Measurements from ENCODE around the gene TXNL4A. TPM values are rescaled to one million over a fixed set of nuclear protein-coding genes. Genes with fewer than 3 reads are reported as not detected.

Gene TXNL4A
- total RNA-seq, 1 donor from 2014 or later: 104 TPM

DNA sequence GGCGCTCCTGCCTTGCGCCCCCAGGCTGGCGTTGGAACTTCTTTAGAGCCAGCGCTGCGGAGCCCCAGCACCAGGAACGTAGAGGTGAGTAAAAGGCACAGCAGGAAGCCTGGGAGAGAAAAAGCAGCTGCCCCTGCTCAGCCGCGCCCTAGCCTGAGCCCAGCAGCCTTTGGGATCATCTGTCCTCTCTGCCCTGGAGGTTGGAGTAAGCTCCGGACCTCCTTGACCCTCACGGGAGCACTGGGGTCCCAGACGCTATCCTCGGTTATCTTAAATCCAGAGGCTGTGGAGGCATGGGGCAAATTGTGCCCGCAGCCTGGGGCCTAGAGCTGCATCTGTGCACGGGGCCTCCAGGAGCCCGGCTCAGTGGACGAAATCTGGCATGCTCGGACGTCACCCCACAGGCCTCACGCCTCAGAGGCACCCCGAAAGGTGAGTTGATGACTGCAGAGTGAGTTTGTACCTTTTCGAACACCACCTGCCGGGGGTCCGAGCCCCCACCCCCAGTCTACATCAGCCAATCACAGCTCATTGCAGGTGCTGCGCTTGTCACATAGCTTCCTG lies 35.3 kb downstream of the TXNL4A start:
- Mint-ChIP-seq H3K4me1 (ENCODE audit: low read depth) (peaks cover 4% of the 10 kb centered on the region), H3K27me3 (peaks cover 38% of the 10 kb centered on the region), H3K27ac (no peak overlapping the region), H3K36me3 (ENCODE audit: insufficient read depth) (peaks cover 5% of the 10 kb centered on the region), H3K4me3 (ENCODE audit: low read depth) (peak overlapping the region; percentile 35), H3K9me3 (ENCODE audit: low read depth) (no peaks in the 10 kb centered on the region)
- DNase-seq (ENCODE audit: low spot score, unreplicated experiment): no peak
- TF ChIP-seq, protein P1, sequence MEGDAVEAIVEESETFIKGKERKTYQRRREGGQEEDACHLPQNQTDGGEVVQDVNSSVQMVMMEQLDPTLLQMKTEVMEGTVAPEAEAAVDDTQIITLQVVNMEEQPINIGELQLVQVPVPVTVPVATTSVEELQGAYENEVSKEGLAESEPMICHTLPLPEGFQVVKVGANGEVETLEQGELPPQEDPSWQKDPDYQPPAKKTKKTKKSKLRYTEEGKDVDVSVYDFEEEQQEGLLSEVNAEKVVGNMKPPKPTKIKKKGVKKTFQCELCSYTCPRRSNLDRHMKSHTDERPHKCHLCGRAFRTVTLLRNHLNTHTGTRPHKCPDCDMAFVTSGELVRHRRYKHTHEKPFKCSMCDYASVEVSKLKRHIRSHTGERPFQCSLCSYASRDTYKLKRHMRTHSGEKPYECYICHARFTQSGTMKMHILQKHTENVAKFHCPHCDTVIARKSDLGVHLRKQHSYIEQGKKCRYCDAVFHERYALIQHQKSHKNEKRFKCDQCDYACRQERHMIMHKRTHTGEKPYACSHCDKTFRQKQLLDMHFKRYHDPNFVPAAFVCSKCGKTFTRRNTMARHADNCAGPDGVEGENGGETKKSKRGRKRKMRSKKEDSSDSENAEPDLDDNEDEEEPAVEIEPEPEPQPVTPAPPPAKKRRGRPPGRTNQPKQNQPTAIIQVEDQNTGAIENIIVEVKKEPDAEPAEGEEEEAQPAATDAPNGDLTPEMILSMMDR (IDR thresholded peaks at IDR 0.05; ENCODE audit: unreplicated experiment): no peak

DNA sequence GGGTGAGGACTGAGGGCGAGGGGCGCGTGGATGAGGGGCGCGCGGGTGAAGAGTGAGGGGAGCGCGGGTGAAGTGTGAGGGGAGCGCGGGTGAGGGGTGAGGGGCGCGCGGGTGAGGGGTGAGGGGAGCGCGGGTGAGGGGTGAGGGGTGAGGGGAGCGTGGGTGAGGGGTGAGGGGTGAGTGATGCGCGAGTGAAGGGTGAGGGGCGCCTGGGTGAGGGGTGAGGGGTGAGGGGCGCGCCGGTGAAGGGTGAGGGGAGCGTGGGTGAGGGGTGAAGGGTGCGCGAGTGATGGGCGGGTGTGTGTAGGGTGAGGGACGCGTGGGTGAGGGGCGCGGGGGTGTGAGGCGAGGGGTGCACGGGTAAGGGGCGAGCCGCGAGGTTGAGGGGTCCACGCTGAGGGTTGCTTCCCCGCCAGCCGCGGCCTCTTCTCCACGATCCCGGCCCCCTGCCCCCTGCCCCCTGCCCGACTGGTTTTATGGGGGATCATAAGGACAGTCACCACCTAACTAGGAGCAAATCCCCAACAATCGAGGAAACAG lies 35.8 kb downstream of the TXNL4A start:
- Mint-ChIP-seq H3K4me3 (ENCODE audit: low read depth) (peak overlapping the region; percentile 19), H3K27ac (no peak overlapping the region), H3K4me1 (ENCODE audit: low read depth) (peaks cover 4% of the 10 kb centered on the region), H3K9me3 (ENCODE audit: low read depth) (no peaks in the 10 kb centered on the region), H3K36me3 (ENCODE audit: insufficient read depth) (peaks cover 5% of the 10 kb centered on the region), H3K27me3 (peaks cover 38% of the 10 kb centered on the region)
- TF ChIP-seq, protein P1 (IDR thresholded peaks at IDR 0.05; ENCODE audit: unreplicated experiment): no peak
- no peak for DNase-seq (ENCODE audit: low spot score, unreplicated experiment)

DNA sequence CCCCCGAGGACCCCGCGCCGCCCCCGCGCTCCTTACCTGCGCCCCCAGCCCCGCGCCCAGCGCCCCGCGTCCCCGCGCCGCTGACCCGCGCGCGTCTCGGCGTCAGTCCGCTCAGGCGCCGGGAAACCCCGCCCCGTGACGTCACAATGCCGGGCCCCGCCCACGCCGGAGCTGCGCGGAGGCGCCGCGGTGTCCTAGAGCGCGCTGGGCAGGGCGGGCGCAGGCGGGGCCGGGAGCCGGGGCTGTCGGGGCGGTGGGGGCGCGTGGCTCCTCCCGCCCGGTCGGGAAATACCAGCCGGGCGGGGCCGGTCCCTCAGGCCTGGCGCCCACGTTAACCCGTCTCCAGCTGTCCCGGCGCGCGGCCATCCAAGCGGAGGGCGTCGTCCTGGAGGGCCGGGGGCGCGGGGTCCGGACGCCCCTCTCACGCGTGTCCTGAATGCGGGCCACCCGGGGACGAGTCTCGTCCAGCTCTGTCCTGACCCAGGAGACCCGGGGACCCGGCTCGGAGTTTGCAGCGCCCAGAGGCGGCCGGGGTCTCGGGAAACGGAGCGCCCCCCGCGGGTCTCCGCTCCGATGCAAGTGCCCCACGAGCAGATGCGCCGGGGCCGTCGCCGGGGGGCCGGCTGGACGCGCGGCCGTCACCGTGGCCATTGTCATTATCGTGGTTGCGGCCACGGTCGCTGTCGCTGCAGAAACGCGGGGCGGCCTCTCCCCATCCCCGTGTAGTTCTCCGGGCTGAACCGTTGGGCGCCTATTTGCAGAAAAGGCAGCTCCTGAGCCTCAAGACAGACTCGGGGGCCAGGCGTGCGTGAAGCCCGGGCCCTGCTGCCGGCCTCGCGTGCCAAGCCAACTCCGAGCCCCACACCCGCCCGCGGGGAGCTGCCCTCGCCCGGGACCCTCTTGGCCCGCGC lies 36.6 kb downstream of the TXNL4A start, which contains the start of gene SLC66A2:
Gene SLC66A2 (minus strand): TSS at position 109 of the 911 bp plus-strand sequence. CDS start 727 bp downstream, outside the sequence.
- Mint-ChIP-seq H3K36me3 (ENCODE audit: insufficient read depth) (peaks cover 5% of the 10 kb centered on the region), H3K27ac (peak within 1 kb of the TSS; percentile 65), H3K4me3 (ENCODE audit: low read depth) (peak within 1 kb of the TSS; percentile 79), H3K27me3 (peaks cover 35% of the 10 kb centered on the region), H3K4me1 (ENCODE audit: low read depth) (peaks cover 4% of the 10 kb centered on the region), H3K9me3 (ENCODE audit: low read depth) (no peaks in the 10 kb centered on the region)
- DNase-seq (ENCODE audit: low spot score, unreplicated experiment): peak; percentile 90
- TF ChIP-seq, protein P1 (IDR thresholded peaks at IDR 0.05; ENCODE audit: unreplicated experiment): peak; percentile 21

DNA sequence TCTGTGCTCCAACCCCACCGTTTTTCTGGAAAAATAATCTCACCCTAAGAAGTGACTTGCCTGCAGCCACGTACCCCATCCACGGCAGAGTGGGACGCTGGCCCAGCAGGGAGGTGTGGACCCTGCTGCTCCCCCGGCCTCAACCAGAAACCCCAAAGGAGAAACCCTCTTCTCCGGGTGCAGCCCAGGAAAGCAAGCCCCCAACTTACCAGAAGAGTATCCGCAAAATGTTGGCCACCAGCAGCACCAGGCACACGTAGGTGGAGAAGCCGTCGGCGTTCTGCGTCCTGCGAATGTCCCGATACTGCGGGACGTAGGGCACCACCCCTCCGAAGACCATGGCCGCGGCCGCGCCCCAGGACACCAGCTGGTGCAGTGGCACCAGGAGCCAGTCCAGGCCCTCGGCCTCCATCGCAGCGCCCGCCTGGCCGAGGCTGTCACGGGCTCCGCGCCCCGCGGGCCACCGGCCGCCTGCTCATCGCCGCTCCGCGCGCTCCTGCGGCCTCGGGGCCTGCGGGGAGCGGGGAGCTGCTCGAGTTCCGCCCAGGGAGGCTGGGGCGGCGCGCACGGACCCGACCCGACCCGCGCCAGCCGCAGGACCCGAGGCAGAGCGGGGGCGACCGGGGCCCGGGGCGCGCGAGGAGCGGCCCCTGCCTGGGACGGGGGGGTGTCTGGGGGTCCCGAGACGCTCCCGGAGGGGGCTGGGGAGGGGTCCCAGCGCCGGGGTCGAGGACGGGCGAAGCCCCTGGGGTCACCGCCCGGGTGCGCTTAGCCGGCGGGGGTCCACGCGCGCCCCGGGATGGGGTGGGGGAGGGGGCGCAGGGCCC lies 37.6 kb downstream of the TXNL4A start:
- Mint-ChIP-seq H3K27ac (peak overlapping the region; percentile 65), H3K36me3 (ENCODE audit: insufficient read depth) (peaks cover 5% of the 10 kb centered on the region), H3K4me3 (ENCODE audit: low read depth) (peak overlapping the region; percentile 79), H3K4me1 (ENCODE audit: low read depth) (peaks cover 8% of the 10 kb centered on the region), H3K9me3 (ENCODE audit: low read depth) (no peaks in the 10 kb centered on the region), H3K27me3 (peaks cover 26% of the 10 kb centered on the region)
- DNase-seq (ENCODE audit: low spot score, unreplicated experiment): peak; percentile 28
- TF ChIP-seq, protein P1 (IDR thresholded peaks at IDR 0.05; ENCODE audit: unreplicated experiment): no peak

Data from progenitor cell of endocrine pancreas (in vitro differentiated cells).